Mucosa of descending colon (tissue), 3 donors: ENCODE measurements around the gene SLF2. TPM values are rescaled to one million over a fixed set of nuclear protein-coding genes. Genes with fewer than 3 reads are reported as not detected.

Experiments
- ATAC-seq: fragments of 200-7000 bp; cut with Tn5 transposase; one replicate; pipeline ENCODE4 v1.9.1; 2020; ENCODE audit warnings: mild to moderate bottlenecking, moderate library complexity
- DNase-seq, 3 donors: peaks; one replicate each; pipeline ENCODE4 v3.0.0-alpha.2; 2020
- H3K36me3 ChIP-seq: fragments of 200-600 bp; one replicate; pipeline ENCODE4 v1.8.0; 2021; ENCODE audit warnings: low read depth, mild to moderate bottlenecking
- H3K4me1 ChIP-seq: fragments of 200-600 bp; one replicate; pipeline ENCODE4 v1.8.0; 2021; ENCODE audit warnings: low read depth, mild to moderate bottlenecking
- H3K4me3 ChIP-seq: fragments of 200-600 bp; one replicate; pipeline ENCODE4 v1.8.0; 2021; ENCODE audit warnings: mild to moderate bottlenecking
- H3K9me3 ChIP-seq: fragments of 200-600 bp; one replicate; pipeline ENCODE4 v1.8.0; 2021; ENCODE audit warnings: mild to moderate bottlenecking
- intact Hi-C, 2 donors: fragments of 100-400 bp; cut with DNase I in 1 of 2; cut with micrococcal nuclease in 1 of 2; formaldehyde crosslinking; loops; one replicate each; pipeline versions ENCODE4 v1.11.0 to v1.11.1; 2022; cut with DNase I, micrococcal nuclease
- total RNA-seq, 3 donors: library from RNA; stranded (reverse); fragmentation: NEBNext Ultra II Directional in 2 of 3; extraction: Animal tissue kit (Norgen Biotek cat#: 25700) in 2 of 3; gene quantifications; one replicate each; pipeline versions ENCODE4 v1.2.1 to v1.2.4, GENCODE V29; 2021 to 2023
- TF ChIP-seq, protein P1 (sequence below): fragments of 200-600 bp; IDR thresholded peaks from one replicate; pipeline ENCODE4 v1.8.0; 2022; ENCODE audit warnings: antibody characterized with exemption, mild to moderate bottlenecking
- donor health status: DM: no; HTN: no; CAD: no; lungs with moderate emphysema.
- donor health status: DM: no; HTN: no; CAD: no.
- donor health status: DM: no; HTN: yes; CAD: no.

Gene SLF2
- total RNA-seq, 3 donors from 2014 or later: 23.0 to 31.1 (median 27.5) TPM

- intact Hi-C loops: no loop called here
- Histone ChIP-seq H3K36me3 (no peaks in the 10 kb centered on the region), H3K9me3 (no peaks in the 10 kb centered on the region), H3K4me1 (peaks cover 5% of the 10 kb centered on the region), H3K4me3 (no peak overlapping the region)
- TF ChIP-seq, protein P1, sequence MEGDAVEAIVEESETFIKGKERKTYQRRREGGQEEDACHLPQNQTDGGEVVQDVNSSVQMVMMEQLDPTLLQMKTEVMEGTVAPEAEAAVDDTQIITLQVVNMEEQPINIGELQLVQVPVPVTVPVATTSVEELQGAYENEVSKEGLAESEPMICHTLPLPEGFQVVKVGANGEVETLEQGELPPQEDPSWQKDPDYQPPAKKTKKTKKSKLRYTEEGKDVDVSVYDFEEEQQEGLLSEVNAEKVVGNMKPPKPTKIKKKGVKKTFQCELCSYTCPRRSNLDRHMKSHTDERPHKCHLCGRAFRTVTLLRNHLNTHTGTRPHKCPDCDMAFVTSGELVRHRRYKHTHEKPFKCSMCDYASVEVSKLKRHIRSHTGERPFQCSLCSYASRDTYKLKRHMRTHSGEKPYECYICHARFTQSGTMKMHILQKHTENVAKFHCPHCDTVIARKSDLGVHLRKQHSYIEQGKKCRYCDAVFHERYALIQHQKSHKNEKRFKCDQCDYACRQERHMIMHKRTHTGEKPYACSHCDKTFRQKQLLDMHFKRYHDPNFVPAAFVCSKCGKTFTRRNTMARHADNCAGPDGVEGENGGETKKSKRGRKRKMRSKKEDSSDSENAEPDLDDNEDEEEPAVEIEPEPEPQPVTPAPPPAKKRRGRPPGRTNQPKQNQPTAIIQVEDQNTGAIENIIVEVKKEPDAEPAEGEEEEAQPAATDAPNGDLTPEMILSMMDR: no peak
- ATAC-seq: no peak
- DNase-seq: no peak
These were observed 14.8 kb upstream of the SLF2 start for GRCh38 chr10:100897976-100898375.

- ATAC-seq: no peak
- H3K9me3 ChIP-seq: no peaks in the 10 kb centered on the region
- intact Hi-C loops: no loop called here
- no peak for DNase-seq
- TF ChIP-seq, protein P1: no peak
- H3K4me3 ChIP-seq: no peak overlapping the region
- peaks cover 5% of the 10 kb centered on the region for H3K4me1 ChIP-seq
- H3K36me3 ChIP-seq: no peaks in the 10 kb centered on the region
These were observed 13.6 kb upstream of the SLF2 start for GRCh38 chr10:100899171-100899570.

GRCh38 chr10:100901051-100901450 lies 11.7 kb upstream of the SLF2 start:
- Histone ChIP-seq H3K36me3 (no peaks in the 10 kb centered on the region), H3K4me1 (peaks cover under 1% of the 10 kb centered on the region), H3K9me3 (no peaks in the 10 kb centered on the region), H3K4me3 (no peak overlapping the region)
- DNase-seq (no peak), ATAC-seq (no peak)
- TF ChIP-seq, protein P1: no peak
- intact Hi-C loops: no loop called here

- Histone ChIP-seq H3K4me1 (no peaks in the 10 kb centered on the region), H3K9me3 (no peaks in the 10 kb centered on the region), H3K36me3 (no peaks in the 10 kb centered on the region), H3K4me3 (no peak overlapping the region)
- TF ChIP-seq, protein P1: no peak
- no peak for DNase-seq
- no peak for ATAC-seq
- intact Hi-C loops: no loop called here
These were observed 10.1 kb upstream of the SLF2 start for GRCh38 chr10:100902622-100903021.

DNA sequence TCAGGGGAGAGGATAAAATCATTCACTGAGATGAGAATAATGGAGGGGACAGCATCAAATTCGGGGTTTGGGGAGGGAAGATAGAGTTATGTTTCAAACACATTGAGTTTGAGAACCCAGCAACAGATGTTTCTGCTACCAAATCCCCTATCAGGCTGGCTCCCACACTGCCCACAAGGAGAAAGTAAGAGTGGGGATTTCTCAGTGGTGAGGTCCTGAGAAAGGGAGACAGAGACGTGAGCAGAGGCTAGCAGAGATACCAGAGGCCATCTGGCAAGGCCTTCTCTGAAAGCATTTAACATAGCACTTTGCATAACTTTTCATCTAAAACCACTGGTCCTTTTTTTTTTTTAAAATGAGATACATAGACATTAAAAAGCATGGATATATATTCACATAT lies 7.8 kb upstream of the SLF2 start:
- Histone ChIP-seq H3K4me1 (no peaks in the 10 kb centered on the region), H3K36me3 (no peaks in the 10 kb centered on the region), H3K4me3 (no peak overlapping the region), H3K9me3 (no peaks in the 10 kb centered on the region)
- ATAC-seq: no peak
- DNase-seq: no peak
- intact Hi-C loops: no loop called here
- TF ChIP-seq, protein P1: no peak

- Histone ChIP-seq H3K9me3 (no peaks in the 10 kb centered on the region), H3K4me3 (no peak overlapping the region), H3K36me3 (no peaks in the 10 kb centered on the region), H3K4me1 (peaks cover 6% of the 10 kb centered on the region)
- intact Hi-C loops: no loop called here
- ATAC-seq (peak; percentile 83), DNase-seq (no peak)
- TF ChIP-seq, protein P1: no peak
These were observed 5.6 kb upstream of the SLF2 start for GRCh38 chr10:100907175-100907574.
